DND-41 (cell line): ENCODE results near the gene IGSF8.
A peak's percentile ranks its signal among the peaks of the same experiment; 100 is the strongest.

Experiments used
- CTCF ChIP-seq: IDR thresholded peaks from 2 replicates; pipeline ENCODE4 v1.5.1; 2012; ENCODE audit warnings: borderline replicate concordance, low read length, moderate library complexity, mild to moderate bottlenecking; ENCODE audit not compliant: poor library complexity, severe bottlenecking; ENCODE audit errors: extremely low read depth
- EZH2 ChIP-seq: IDR thresholded peaks from 3 replicates; pipeline ENCODE4 v1.6.1; 2012; ENCODE audit warnings: borderline replicate concordance, low read depth, mild to moderate bottlenecking, moderate library complexity, low read length, inconsistent platforms; ENCODE audit not compliant: severe bottlenecking

GRCh38 chr1:160108888-160109662 is 10.7 kb upstream of the IGSF8 start:
- peak; percentile 63 for TF ChIP-seq CTCF
- TF ChIP-seq EZH2: no peak
